H1 (cell line): ENCODE data around the gene MPDZ. TPM values are rescaled to one million over a fixed set of nuclear protein-coding genes. Genes with fewer than 3 reads are reported as not detected.

Source experiments
- CTCF ChIA-PET: fragments of 300-600 bp; sonication (Branson Sonifier 250); formaldehyde crosslinking; loops from one replicate; lab custom pipeline; 2021; ENCODE audit not compliant: partially characterized antibody; lab: Charles Lee
- POLR2A ChIA-PET: fragments of 300-600 bp; sonication (Branson Sonifier 250); formaldehyde crosslinking; loops from one replicate; lab custom pipeline; 2021; ENCODE audit warnings: inconsistent platforms; ENCODE audit not compliant: partially characterized antibody; lab: Charles Lee
- DNase-seq, 2 experiments: peaks; one replicate each; pipeline versions ENCODE4 v3.0.0 to v3.0.0-alpha.2; 2010 to 2022; ENCODE audit warnings: low spot score in 2 of 2, low read depth in 1 of 2, mixed read lengths in 1 of 2
- FAIRE-seq: peaks from 2 replicates; lab custom pipeline; 2011; peaks lifted over from hg19 to GRCh38; lab: Jason Lieb, UNC
- H2AFZ ChIP-seq: 2 replicates; pipeline ENCODE4 v1.8.1; 2012; ENCODE audit warnings: low read length, inconsistent platforms
- H2AK5ac ChIP-seq: 2 replicates; pipeline ENCODE4 v1.6.1; 2013; ENCODE audit warnings: low read depth, low read length
- H2BK120ac ChIP-seq: replicated peaks from 2 replicates; pipeline ENCODE3; 2013; ENCODE audit warnings: low read depth, low read length, inconsistent platforms
- H2BK12ac ChIP-seq: 2 replicates; pipeline ENCODE4 v1.6.1; 2013; ENCODE audit warnings: low read depth, low read length
- H2BK15ac ChIP-seq: 2 replicates; pipeline ENCODE4 v1.6.1; 2013; ENCODE audit warnings: low read length
- H2BK20ac ChIP-seq: 2 replicates; pipeline ENCODE4 v1.6.1; 2013; ENCODE audit warnings: low read length
- H2BK5ac ChIP-seq: 2 replicates; pipeline ENCODE4 v1.6.1; 2013; ENCODE audit warnings: low read depth, low read length
- H3K14ac ChIP-seq: 2 replicates; pipeline ENCODE4 v1.6.1; 2013; ENCODE audit warnings: inconsistent platforms; ENCODE audit not compliant: insufficient read length
- H3K18ac ChIP-seq: 2 replicates; pipeline ENCODE4 v1.6.1; 2013; ENCODE audit warnings: low read length; ENCODE audit errors: extremely low read depth
- H3K23ac ChIP-seq: 2 replicates; pipeline ENCODE4 v1.6.1; 2013; ENCODE audit warnings: inconsistent platforms; ENCODE audit not compliant: insufficient read length
- H3K23me2 ChIP-seq: 2 replicates; pipeline ENCODE4 v1.6.1; 2013; ENCODE audit warnings: low read depth, low read length
- H3K27ac ChIP-seq: 2 replicates; pipeline ENCODE4 v1.6.1; 2011; ENCODE audit warnings: low read depth, low read length, inconsistent platforms
- H3K27me3 ChIP-seq, 4 experiments: replicated peaks in 1 of 4; 1 replicate in 1 of 4; 2 replicates in 3 of 4; pipeline versions ENCODE4 v1.6.1 to v1.8.1; 2011 to 2013; ENCODE audit warnings: low read length in 3 of 4, mild to moderate bottlenecking in 3 of 4, inconsistent platforms in 2 of 4, mixed read lengths in 2 of 4, moderate library complexity in 1 of 4; ENCODE audit not compliant: control insufficient read depth in 3 of 4, insufficient read depth in 3 of 4; ENCODE audit errors: extremely low read depth in 1 of 4
- H3K36me3 ChIP-seq, 4 experiments: 2 replicates each; pipeline versions ENCODE4 v1.6.1 to v1.8.1; 2011 to 2013; ENCODE audit warnings: mild to moderate bottlenecking in 4 of 4, low read length in 3 of 4, moderate library complexity in 2 of 4, control low read depth in 1 of 4, inconsistent platforms in 1 of 4; ENCODE audit not compliant: insufficient read depth in 4 of 4, control insufficient read depth in 2 of 4
- H3K4ac ChIP-seq: replicated peaks from 2 replicates; pipeline ENCODE3; 2013; ENCODE audit warnings: low read length, low read depth, mixed read lengths, inconsistent platforms; ENCODE audit not compliant: insufficient read length
- H3K4me1 ChIP-seq, 4 experiments: replicated peaks in 1 of 4; 1 replicate in 1 of 4; 2 replicates in 3 of 4; pipeline versions ENCODE4 v1.6.1 to v1.8.1; 2011 to 2013; ENCODE audit warnings: low read length in 3 of 4, inconsistent platforms in 2 of 4, mixed read lengths in 1 of 4; ENCODE audit not compliant: insufficient read depth in 4 of 4, control insufficient read depth in 3 of 4
- H3K4me2 ChIP-seq, 2 experiments: 2 replicates each; pipeline versions ENCODE4 v1.6.1 to v1.8.1; 2011 to 2013; ENCODE audit warnings: low read depth in 2 of 2, low read length in 2 of 2, control low read depth in 1 of 2, inconsistent platforms in 1 of 2, mild to moderate bottlenecking in 1 of 2; ENCODE audit not compliant: insufficient read depth in 1 of 2
- H3K4me3 ChIP-seq, 4 experiments: fragments of 200-600, 300-600 bp in 1 of 4; sonication (generic), shearing (Covaris generic), sonication (Bioruptor Twin) in 1 of 4; 2 replicates each; pipeline versions ENCODE4 v1.5.1 to v1.8.1; 2011 to 2016; ENCODE audit warnings: low read length in 4 of 4, low read depth in 3 of 4, control low read depth in 2 of 4, inconsistent platforms in 2 of 4, mild to moderate bottlenecking in 2 of 4, mixed read lengths in 1 of 4, moderate library complexity in 1 of 4; ENCODE audit not compliant: insufficient read depth in 2 of 4; ENCODE audit errors: extremely low read depth in 1 of 4
- H3K56ac ChIP-seq: replicated peaks from 2 replicates; pipeline ENCODE3; 2013; ENCODE audit warnings: low read depth, mild to moderate bottlenecking, mixed read lengths, low read length, inconsistent platforms; ENCODE audit not compliant: insufficient read length
- H3K79me1 ChIP-seq: 2 replicates; pipeline ENCODE4 v1.6.1; 2013; ENCODE audit warnings: low read depth, low read length, control low read depth
- H3K79me2 ChIP-seq, 2 experiments: 2 replicates each; pipeline versions ENCODE4 v1.6.1 to v1.8.1; 2012 to 2013; ENCODE audit warnings: low read length in 2 of 2, mild to moderate bottlenecking in 2 of 2, inconsistent platforms in 1 of 2; ENCODE audit not compliant: insufficient read depth in 2 of 2, control insufficient read depth in 1 of 2
- H3K9ac ChIP-seq, 4 experiments: replicated peaks in 1 of 4; 1 replicate in 1 of 4; 2 replicates in 3 of 4; pipeline versions ENCODE4 v1.6.1 to v1.8.1; 2011 to 2013; ENCODE audit warnings: low read depth in 3 of 4, low read length in 3 of 4, control low read depth in 2 of 4, mild to moderate bottlenecking in 2 of 4, moderate library complexity in 2 of 4, inconsistent platforms in 1 of 4; ENCODE audit errors: extremely low read depth in 1 of 4
- H3K9me3 ChIP-seq, 2 experiments: 2 replicates each; pipeline versions ENCODE4 v1.6.1 to v1.8.1; 2012 to 2013; ENCODE audit warnings: mild to moderate bottlenecking in 2 of 2, moderate library complexity in 2 of 2, control low read depth in 1 of 2, inconsistent platforms in 1 of 2, low read depth in 1 of 2, low read length in 1 of 2, mixed read lengths in 1 of 2; ENCODE audit not compliant: insufficient read depth in 2 of 2
- H4K20me1 ChIP-seq, 2 experiments: replicated peaks in 1 of 2; 2 replicates each; pipeline versions ENCODE3 to v1.8.1; 2011 to 2013; ENCODE audit warnings: inconsistent platforms in 2 of 2, low read length in 2 of 2, mild to moderate bottlenecking in 1 of 2; ENCODE audit not compliant: insufficient read depth in 2 of 2, control insufficient read depth in 1 of 2
- H4K5ac ChIP-seq: 2 replicates; pipeline ENCODE4 v1.6.1; 2013; ENCODE audit warnings: low read length, low read depth, mixed read lengths, inconsistent platforms; ENCODE audit not compliant: insufficient read length
- H4K8ac ChIP-seq: 2 replicates; pipeline ENCODE4 v1.8.0; 2013; ENCODE audit warnings: mild to moderate bottlenecking, moderate library complexity, low read length, inconsistent platforms; ENCODE audit not compliant: insufficient read depth; ENCODE audit errors: extremely low read depth
- H4K91ac ChIP-seq: replicated peaks from 2 replicates; pipeline ENCODE3; 2013; ENCODE audit warnings: low read length, mixed read lengths, inconsistent platforms; ENCODE audit not compliant: insufficient read length
- BCL11A ChIP-seq, 2 experiments: IDR thresholded peaks; one replicate each; pipeline ENCODE4 v1.6.1; 2011; ENCODE audit warnings: low read depth in 2 of 2, low read length in 2 of 2, mild to moderate bottlenecking in 2 of 2
- CHD2 ChIP-seq: IDR thresholded peaks from 2 replicates; pipeline ENCODE4 v1.6.1; 2012; ENCODE audit warnings: low read length, improper control_type of control experiment
- JUND ChIP-seq: IDR thresholded peaks from 2 replicates; pipeline ENCODE4 v1.6.1; 2011; ENCODE audit warnings: mild to moderate bottlenecking, improper control_type of control experiment, low read length
- MAFK ChIP-seq: IDR thresholded peaks from 2 replicates; pipeline ENCODE4 v1.6.1; 2012; ENCODE audit warnings: low read depth, mild to moderate bottlenecking, improper control_type of control experiment, low read length
- RNF2 ChIP-seq: fragments of 200-900, 300-1000 bp; sonication (generic); IDR thresholded peaks from 2 replicates; pipeline ENCODE4 v1.7.1; 2016; ENCODE audit warnings: borderline replicate concordance, low read depth, mild to moderate bottlenecking, antibody characterized with exemption, low read length; ENCODE audit not compliant: poor library complexity, severe bottlenecking; ENCODE audit errors: missing control alignments
- SP2 ChIP-seq: IDR thresholded peaks from 2 replicates; pipeline ENCODE4 v1.6.1; 2012; ENCODE audit warnings: mild to moderate bottlenecking, low read length, inconsistent platforms
- SRF ChIP-seq: IDR thresholded peaks from 2 replicates; pipeline ENCODE4 v1.6.1; 2011; ENCODE audit warnings: mild to moderate bottlenecking, low read depth, low read length, moderate library complexity
- WGBS, 2 experiments: shearing (Covaris generic) in 1 of 2; methylation state at CpG; one replicate each; pipeline versions ENCODE4 v1.1.6 to v1.1.7; 2013 to 2015; ENCODE audit warnings: low lambda C conversion rate in 2 of 2, mixed read lengths in 2 of 2, inconsistent platforms in 1 of 2, low coverage in 1 of 2, missing lambda C conversion rate in 1 of 2; ENCODE audit not compliant: insufficient replicate concordance in 2 of 2, insufficient coverage in 1 of 2, insufficient read length in 1 of 2; ENCODE audit errors: extremely low coverage in 1 of 2, missing lambda C conversion rate in 1 of 2; 5-methylcytosine and 5-hydroxymethylcytosine counted together
- polyA plus RNA-seq, 7 experiments: library from polyadenylated mRNA; depleted of rRNA in 3 of 7; stranded (reverse) in 5 of 7; unstranded in 2 of 7; fragments of >200 nt in 5 of 7; fragments of 200-250 nt in 2 of 7; gene quantifications; 1 replicate in 5 of 7; 2 replicates in 1 of 7; 4 replicates in 1 of 7; pipeline versions ENCODE4 v1.2.1 to v1.2.3, GENCODE V29; 2011 to 2013; ENCODE audit warnings: missing spikeins in 2 of 7, mixed read lengths in 2 of 7
- total RNA-seq: library from RNA; stranded (reverse); fragmentation: NEBNext Ultra II Directional; extraction: Animal tissue kit (Norgen Biotek cat#: 25700); gene quantifications from 2 replicates; pipeline ENCODE4 v1.2.1, GENCODE V29; 2021
- TF ChIP-seq, protein P1 (sequence below), 3 experiments: IDR thresholded peaks; 1 replicate in 2 of 3; 2 replicates in 1 of 3; pipeline versions ENCODE4 v1.5.1 to v1.6.1; 2011; ENCODE audit warnings: low read length in 3 of 3, mild to moderate bottlenecking in 3 of 3, inconsistent platforms in 2 of 3, low read depth in 1 of 3, moderate library complexity in 1 of 3; ENCODE audit not compliant: insufficient read depth in 1 of 3; ENCODE audit errors: control extremely low read depth in 1 of 3
- TF ChIP-seq, protein P2 (sequence below): IDR thresholded peaks from 2 replicates; pipeline ENCODE4 v1.6.1; 2011; ENCODE audit warnings: low read depth, mild to moderate bottlenecking, low read length; ENCODE audit not compliant: insufficient read depth

The MPDZ gene
- total and polyA plus RNA-seq, 2 of the 8 experiments (the other 6 are each of a cell fraction or from before 2014, with no cell fraction given) = 14.6 to 39.4 TPM

DNA sequence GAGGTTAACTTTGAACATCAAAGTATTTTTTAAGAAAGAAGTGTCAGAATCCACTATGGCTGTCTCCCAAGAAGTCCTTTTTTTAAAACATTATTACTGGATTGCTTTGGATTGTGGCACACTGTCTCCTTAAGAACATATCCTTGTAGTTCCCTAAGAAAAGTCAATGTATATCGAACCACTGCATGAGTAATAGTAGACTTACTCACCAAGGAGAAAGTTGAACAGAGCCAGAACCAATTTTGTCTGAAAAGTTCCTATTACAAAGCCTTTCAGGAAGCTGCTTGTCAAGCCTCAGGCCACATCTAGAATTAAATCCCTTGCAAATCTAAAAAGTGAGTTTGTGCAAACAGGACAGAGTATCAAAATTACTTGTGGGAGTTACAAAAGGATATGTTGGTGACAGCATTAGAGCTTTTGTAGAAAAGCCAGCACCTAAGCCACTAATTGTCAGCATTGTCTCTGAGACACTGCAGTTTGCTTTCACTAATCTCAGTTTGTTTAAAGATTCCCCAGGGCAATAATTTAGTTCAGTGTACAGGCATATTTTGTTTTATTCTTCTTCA is 195.4 kb downstream of the MPDZ start:
- FAIRE-seq (no peak), DNase-seq (no peak)
- no peak overlapping the region for H4K5ac ChIP-seq
- H3K23me2 ChIP-seq = no peaks in the 10 kb centered on the region
- H3K79me2 ChIP-seq = no peaks in the 10 kb centered on the region
- H3K56ac ChIP-seq = no peak overlapping the region
- H3K4ac ChIP-seq = no peak overlapping the region
- 81% methylated on average over 1 of the region's 1 CpG; no CpG with 5 or more reads in 1 of the 2 experiments for WGBS, 2 experiments
- H2BK15ac ChIP-seq = no peak overlapping the region
- no peak overlapping the region for H4K91ac ChIP-seq
- H3K9me3 ChIP-seq = no peaks in the 10 kb centered on the region
- H3K14ac ChIP-seq = no peak overlapping the region
- no peaks in the 10 kb centered on the region for H3K36me3 ChIP-seq
- H4K8ac ChIP-seq = no peak overlapping the region
- H3K4me3 ChIP-seq = no peak overlapping the region
- ChIA-PET POLR2A (no interaction called here), CTCF (interaction anchor here (0.9 kb wide), 1 partner anchor 50 kb away, joined by 3 read pairs; no protein-coding TSS in a partner anchor)
- H3K9ac ChIP-seq = no peak overlapping the region
- H3K27ac ChIP-seq = no peak overlapping the region
- no peak overlapping the region for H2BK20ac ChIP-seq
- H2AFZ ChIP-seq = no peak overlapping the region
- no peak overlapping the region for H2BK120ac ChIP-seq
- H3K18ac ChIP-seq = no peak overlapping the region
- no peak overlapping the region for H2AK5ac ChIP-seq
- H3K27me3 ChIP-seq = no peaks in the 10 kb centered on the region
- no peak overlapping the region for H3K4me2 ChIP-seq
- no peaks in the 10 kb centered on the region for H4K20me1 ChIP-seq
- H2BK12ac ChIP-seq = no peak overlapping the region
- H3K79me1 ChIP-seq = no peaks in the 10 kb centered on the region
- no peak overlapping the region for H3K23ac ChIP-seq
- H3K4me1 ChIP-seq = no peaks in the 10 kb centered on the region
- H2BK5ac ChIP-seq = no peak overlapping the region
- TF ChIP-seq SRF (no peak), SP2 (no peak), JUND (no peak), BCL11A (IDR thresholded peaks at IDR 0.05; ENCODE audit: low read depth in 2 of 2, low read length in 2 of 2) (no peak), RNF2 (no peak), MAFK (no peak), CHD2 (no peak)
- TF ChIP-seq, protein P1, sequence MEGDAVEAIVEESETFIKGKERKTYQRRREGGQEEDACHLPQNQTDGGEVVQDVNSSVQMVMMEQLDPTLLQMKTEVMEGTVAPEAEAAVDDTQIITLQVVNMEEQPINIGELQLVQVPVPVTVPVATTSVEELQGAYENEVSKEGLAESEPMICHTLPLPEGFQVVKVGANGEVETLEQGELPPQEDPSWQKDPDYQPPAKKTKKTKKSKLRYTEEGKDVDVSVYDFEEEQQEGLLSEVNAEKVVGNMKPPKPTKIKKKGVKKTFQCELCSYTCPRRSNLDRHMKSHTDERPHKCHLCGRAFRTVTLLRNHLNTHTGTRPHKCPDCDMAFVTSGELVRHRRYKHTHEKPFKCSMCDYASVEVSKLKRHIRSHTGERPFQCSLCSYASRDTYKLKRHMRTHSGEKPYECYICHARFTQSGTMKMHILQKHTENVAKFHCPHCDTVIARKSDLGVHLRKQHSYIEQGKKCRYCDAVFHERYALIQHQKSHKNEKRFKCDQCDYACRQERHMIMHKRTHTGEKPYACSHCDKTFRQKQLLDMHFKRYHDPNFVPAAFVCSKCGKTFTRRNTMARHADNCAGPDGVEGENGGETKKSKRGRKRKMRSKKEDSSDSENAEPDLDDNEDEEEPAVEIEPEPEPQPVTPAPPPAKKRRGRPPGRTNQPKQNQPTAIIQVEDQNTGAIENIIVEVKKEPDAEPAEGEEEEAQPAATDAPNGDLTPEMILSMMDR (IDR thresholded peaks at IDR 0.05; ENCODE audit: control extremely low read depth in 1 of 3, insufficient read depth in 1 of 3, low read depth in 1 of 3, low read length in 3 of 3) = no peak
- TF ChIP-seq, protein P2, sequence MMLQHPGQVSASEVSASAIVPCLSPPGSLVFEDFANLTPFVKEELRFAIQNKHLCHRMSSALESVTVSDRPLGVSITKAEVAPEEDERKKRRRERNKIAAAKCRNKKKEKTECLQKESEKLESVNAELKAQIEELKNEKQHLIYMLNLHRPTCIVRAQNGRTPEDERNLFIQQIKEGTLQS = no peak
